Hepatocyte (in vitro differentiated cells): ENCODE measurements around the gene TP73.

Experiments used
- CTCF ChIP-seq: fragments of 200-600 bp; sonication (generic); IDR thresholded peaks from 2 replicates; pipeline ENCODE4 v1.5.1; 2016; ENCODE audit warnings: antibody characterized with exemption, mild to moderate bottlenecking; ENCODE audit not compliant: poor library complexity
- EZH2 ChIP-seq: fragments of 200-600 bp; sonication (generic); IDR thresholded peaks from 2 replicates; pipeline ENCODE4 v1.6.1; 2016; ENCODE audit warnings: antibody characterized with exemption, mild to moderate bottlenecking, borderline replicate concordance

GRCh38 chr1:3654549-3655281 lies 2.4 kb downstream of the TP73 start:
- no peak for TF ChIP-seq EZH2
- TF ChIP-seq CTCF: no peak
